Body of pancreas (tissue), 4 donors: ENCODE results near the gene ZNF142.

Experiments
- CTCF ChIP-seq, 7 experiments: fragments of 450-650 bp in 4 of 7; fragments of 200-600 bp in 3 of 7; sonication (generic) in 3 of 7; IDR thresholded peaks; one replicate each; pipeline ENCODE4 v1.5.1; 2016 to 2019; ENCODE audit warnings: antibody characterized with exemption in 7 of 7
- POLR2A ChIP-seq, 3 donors: fragments of 450-650 bp; IDR thresholded peaks; one replicate each; pipeline ENCODE4 v1.6.1; 2016; ENCODE audit warnings: antibody characterized with exemption in 3 of 3, mild to moderate bottlenecking in 2 of 3

DNA sequence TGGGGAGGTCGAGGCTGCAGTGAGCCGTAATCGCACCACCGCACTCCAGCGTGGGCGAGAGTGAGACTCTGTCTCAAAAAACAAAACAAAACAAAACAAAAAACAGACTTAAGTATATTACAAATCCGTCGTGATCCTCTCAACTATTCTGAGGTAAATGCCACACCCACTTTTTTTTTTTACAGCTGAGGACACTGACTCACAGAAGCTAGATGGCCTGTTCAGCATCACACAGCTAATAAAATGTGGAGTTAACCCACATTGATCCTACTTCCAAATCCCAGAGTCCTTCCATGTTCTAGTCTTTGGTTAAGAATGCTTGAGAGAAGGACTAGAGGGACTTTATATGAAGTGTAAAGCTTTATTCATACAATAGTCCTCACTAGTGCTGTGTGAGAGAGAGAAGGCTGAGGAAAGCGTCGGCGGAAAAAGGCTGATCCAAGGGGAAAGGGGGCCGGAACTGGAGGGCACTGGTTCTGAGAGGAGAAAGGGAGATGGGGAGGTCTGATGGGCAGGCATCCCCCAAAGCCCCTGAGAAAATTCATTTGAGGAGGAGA, 11.8 kb upstream of the ZNF142 start:
- TF ChIP-seq CTCF (IDR thresholded peaks at IDR 0.05) = no peak
- TF ChIP-seq POLR2A (IDR thresholded peaks at IDR 0.05) = no peak
